ENCODE measurements around the gene OOSP3.
"Not testable (repeated sequence)": the region's sequence is repeated elsewhere in the genome, so short reads cannot be mapped to it uniquely, and the experiment has no call there.

OOSP3 gene, protein sequence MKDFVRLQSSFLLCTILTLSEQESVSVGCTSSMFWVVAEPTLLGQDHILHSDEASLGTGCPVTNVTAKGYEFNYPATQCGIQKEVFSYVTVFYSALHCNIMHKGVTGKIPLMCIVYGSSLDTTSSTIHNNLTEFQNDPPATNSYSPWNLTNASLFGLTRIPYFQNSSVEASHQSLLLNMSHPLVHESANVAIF

DNA sequence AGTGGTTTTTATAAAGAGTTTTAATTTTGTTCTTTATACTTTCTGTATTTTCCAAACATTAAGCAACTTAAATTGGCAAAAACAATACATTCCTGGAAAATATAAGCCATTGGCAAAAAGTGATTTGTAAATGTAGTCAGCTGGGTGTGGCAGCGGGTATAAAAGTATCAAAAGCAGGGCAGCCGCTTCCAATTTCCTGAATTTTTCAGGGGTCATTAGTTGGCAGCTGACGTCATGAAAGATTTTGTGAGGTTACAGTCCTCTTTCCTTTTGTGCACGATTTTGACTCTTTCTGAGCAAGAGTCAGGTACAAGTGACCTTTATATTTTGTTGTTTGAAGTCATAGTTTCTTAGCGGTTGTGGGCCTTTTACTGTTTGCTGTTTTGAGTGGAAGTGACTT, at the start of gene OOSP3:
OOSP3 (plus strand) TSS at position 208 of the 400 bp plus-strand sequence; CDS start at position 235, 27 bp downstream.
- DNase-seq (ENCODE audit: low read depth), result no peak

DNA sequence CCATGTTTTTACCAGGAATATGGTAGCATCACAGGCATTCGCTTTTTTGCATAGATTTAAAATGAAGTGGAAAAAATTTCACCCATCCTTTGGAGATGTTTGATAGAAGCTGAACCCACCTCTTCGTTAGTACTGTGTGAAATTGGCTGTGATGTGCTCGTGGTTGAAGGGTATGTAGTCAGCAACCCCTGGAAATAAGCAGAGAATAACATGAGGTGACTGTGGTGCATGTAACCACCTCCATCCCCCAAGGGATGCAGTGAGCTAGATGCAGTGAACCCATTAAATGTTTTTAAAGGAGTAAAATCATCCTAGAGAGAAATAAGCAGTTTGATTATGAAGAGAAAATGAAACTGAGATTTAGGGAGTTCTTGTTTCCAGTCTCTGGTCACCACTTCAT, 49.2 kb upstream of the OOSP3 start:
- DNase-seq (ENCODE audit: low read depth), result no peak

DNA sequence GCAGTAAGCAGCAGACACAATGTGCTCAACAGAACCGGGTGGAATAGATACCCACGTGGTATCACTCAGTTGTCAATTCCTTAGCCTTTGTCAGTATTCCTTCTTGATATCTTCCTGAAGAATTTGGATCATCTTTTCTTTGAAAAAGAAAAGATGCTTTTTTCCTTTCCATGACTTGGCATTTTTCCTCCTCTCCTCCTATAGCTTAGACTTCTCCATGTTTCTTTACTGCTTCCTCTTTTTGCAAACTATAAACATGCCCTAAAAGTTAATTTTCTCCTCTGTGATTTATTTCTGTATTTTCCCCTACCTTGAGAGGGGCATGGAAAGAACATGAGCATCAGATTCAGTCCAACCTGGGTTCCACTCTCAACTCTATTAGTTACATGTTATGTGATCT, 45.0 kb upstream of the OOSP3 start:
- DNase-seq (ENCODE audit: low read depth), result no peak

DNA sequence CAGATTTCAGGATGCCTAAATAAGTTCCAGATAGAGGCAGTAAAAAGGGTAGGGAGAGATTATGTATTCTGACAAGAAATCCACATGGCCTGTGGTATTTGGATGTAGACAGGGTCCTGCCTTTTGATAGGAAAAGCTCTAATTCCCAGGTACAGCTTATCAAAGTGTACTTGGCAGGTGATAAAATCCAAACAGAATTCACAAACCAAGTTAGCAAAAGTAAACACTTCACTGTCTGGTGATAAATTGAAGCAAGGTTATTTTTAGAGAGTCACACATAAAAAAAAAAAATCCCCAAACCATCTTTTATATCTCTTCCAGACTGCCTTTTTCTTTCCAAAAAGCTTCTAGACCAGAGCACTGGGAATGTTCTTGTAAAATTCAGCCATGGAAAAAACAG, 39.0 kb upstream of the OOSP3 start:
- no peak for DNase-seq (ENCODE audit: low read depth)

DNA sequence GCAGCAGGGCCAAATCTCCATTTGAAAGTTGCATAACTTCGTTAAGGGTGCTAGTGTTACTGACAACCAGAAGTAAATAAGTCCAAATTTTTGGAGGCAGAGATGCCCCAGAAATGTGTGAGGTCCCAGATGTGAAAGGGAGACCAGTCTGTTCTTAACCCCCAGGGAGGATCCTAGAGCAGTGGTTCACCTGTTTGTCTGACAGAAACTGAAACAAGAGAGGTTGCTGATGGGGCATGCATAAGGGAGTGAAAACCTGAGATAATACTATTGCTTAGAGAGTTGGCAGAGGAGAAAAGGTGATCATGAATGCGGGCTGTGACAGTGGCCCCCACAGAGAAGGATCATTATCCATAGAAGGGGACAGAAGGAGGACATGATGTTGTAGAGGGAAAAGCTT, 37.1 kb upstream of the OOSP3 start:
- no peak for DNase-seq (ENCODE audit: low read depth)

DNA sequence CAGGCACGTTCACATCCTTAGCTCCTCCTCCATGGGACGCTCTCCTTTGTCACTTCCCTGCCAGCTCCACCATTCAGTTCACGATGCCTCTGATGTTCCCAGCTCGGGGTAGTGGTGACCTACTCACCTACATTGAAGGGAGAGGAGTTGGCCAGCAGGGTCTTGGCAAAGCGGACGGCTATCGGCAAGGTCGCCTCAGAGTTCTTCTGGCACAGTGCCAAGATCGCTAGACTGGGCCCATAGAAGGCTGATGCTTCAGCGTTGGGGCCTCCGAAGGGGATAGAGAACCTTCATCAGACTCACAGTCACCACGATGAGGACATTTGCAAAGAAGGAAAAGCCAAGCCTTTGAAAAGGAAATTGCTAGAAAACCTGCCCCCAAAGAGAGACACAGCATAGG, 36.3 kb upstream of the OOSP3 start:
- DNase-seq (ENCODE audit: low read depth), result no peak

DNA sequence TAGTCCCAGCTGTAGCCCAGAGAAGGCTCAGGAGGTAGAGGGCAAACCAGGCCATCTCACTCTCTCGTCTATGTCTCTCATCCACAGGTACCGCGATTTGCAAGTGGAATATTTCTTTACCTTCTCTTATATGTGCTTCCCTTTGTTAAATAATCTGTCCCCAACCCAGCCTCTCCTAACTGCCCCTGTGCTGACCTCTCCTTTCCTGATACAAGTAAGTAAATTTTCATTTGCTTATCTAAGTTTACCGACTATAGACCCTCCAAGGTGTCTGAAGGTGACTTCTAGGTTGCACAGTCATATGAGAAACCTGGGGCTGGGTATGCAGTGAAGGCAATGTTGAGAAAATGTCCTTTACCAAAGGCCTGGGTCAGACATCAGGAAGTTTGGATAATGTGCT, 33.2 kb upstream of the OOSP3 start, which contains the start of gene CBLIF:
CBLIF (minus strand) TSS at position 101 of the 400 bp plus-strand sequence; CDS start at position 55, 46 bp downstream.
- DNase-seq (ENCODE audit: low read depth), result no peak

DNA sequence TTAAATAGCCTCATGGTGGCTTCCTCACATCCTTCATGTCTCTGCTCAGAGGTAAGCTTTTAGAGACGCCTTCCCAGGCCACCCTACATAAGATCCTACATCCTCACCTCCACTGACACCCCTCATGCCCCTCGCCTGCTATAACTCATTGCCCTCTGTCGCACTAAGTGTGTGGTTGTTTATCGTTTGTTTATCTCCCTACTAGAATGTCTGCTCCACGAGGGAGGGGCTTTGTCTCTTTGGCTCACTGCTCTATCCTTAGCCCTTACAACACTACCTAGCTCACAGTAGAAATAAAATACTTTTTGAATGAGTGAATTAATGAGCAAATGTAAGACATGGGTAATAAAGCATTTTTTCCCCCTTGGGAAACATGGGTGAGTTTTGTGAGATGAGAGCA, 32.0 kb upstream of the OOSP3 start:
- DNase-seq (ENCODE audit: low read depth), result no peak

DNA sequence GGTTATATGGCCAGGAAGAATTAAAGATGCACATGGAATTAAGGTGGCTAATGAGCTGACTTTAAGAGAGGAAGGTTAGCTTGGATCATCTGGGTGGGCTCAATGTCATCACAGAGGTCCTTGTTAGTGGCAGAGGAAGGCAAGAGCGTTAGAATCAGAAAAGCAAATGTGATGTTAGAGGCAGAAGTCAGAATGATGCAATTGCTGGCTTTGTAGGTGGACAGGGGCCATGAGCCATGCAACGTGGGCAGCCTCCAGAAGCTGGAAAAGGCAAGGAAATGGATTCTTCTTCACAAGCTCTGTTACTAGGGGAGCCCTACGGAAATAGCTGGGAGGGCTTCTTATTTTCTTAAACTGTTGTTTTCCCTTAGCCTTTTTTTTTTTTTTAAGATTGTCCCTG, 31.0 kb upstream of the OOSP3 start:
- DNase-seq (ENCODE audit: low read depth), result no peak

DNA sequence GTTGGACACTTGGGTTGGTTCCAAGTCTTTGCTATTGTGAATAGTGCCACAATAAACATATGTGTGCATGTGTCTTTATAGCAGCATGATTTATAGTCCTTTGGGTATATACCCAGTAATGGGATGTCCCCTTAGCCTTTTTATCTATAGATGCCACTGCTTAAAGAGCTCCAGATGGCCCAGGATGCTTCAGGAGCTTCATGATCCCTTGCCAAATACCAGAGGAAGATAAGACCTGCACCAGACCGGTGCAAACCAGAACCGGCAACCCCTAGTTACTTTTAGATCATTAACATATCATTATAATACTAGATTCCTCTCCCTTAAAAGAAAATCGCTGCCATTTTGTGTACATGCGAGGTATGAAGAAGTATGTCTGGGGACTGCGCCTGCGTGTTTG, 30.1 kb upstream of the OOSP3 start:
- not testable (repeated sequence) for DNase-seq (ENCODE audit: low read depth)

DNA sequence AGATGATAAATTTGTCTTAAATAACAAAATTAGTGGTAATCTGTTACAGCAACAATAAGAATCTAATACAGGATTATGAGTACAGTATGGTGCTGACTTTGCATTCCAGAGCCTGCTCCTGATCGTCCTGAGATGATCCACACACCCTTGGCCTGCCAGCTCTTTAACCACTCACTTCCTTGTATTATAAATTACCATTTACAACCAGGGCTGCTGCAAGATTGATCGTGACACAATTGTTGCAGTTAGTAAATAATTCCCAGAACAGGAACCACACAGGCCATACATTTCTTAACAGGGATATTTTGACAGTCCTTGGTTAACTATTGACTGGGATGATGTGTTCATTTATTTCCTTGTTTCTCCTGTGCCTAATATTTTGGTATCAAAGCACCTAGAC, 29.5 kb upstream of the OOSP3 start:
- no peak for DNase-seq (ENCODE audit: low read depth)

DNA sequence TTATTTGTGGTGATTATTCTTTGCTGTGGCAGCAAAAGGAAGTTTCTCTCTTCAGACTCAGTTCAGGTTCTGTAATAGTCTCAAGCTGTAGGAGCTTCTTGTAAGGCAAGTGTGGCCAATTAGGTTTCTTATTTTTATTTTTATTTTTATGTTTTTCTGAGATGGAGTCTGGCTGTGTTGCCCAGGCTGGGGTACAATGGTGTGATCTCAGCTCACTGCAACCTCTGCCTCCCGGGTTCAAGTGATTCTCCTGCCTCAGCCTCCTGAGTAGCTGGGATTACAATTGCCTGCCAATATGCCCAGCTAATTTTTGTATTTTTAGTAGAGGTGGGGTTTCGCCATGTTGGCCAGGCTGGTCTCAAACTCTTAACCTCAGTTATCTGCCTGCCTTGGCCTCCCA, 29.0 kb upstream of the OOSP3 start:
- DNase-seq (ENCODE audit: low read depth), result not testable (repeated sequence)

DNA sequence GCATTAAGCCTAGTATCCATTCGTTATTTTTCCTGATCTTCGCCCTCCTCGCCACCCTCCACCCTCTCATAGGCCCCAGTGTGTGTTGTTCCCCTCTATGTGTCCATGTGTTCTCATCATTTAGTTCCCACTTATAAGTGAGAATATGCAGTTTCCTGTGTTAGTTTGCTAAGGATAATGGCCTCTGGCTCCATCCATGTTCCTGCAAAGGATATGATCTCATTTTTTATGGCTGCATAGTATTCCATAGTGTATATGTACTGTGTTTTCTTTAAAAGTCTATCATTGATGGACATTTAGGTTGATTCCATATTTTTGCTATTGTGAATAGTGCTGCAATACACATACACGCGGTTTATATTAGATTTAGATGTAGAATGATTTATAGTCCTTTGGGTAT, 27.2 kb upstream of the OOSP3 start:
- DNase-seq (ENCODE audit: low read depth), result not testable (repeated sequence)

DNA sequence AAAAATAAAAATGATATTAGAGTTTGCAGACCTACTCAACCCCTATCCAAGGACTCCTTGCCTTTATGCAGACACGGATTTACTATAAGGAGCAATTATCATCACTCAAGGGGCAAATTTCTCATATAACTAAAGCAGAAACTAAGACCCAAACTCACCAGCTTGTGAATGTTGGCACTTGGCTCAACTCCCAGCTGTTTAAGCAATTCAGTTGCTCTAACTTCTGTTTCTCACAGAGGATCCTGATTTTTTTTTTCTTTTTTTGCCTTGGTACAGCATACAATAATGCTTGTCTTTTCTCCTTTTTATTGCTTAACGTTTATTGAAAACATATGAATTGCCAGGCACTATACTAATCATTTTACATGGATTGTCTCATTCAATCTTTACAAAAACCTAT, 23.7 kb upstream of the OOSP3 start:
- DNase-seq (ENCODE audit: low read depth), result no peak

DNA sequence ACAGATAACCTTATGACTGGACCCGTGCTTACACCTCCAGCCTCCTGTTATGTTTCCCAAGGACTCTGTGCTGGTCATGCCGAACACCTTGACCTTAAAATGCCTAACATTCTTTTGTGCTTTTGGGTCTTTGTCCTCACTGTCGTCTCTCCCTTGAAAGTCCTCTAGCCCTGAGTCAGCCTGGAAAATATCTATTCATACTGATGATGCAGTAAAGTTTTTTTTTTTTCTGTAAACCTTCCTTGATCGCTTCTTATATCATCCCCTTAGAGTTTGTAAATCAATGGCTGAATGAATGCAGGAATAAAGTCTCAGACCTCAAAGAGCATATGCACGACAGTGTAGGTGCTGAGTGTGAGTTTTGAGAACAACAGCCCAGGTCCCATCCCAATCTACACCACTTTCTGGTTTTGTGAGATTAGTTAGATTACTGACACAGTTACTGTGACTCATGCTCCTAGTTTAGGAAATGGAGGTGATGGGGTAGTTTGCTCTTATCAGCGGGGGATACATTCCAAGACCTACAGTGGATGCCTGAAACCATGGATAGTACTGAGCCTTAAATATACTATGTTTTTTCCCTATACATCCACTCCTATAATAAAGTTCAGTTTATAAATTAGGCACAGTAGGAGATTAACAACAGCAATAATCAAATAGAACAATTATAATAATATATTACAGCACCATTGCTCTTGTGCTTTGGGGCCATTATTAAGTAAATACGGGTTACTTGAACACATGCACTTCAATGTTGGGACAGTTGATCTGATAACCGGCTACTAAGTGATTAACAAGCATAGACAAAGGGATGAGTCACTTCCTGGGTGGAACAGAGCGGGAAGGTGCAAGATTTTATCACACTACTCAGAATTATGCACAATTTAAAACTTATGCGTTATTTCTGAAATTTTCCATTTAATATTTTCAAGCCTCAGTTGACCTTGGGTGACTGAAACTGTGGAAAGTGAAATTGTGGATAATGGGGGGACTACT, 20.8 kb upstream of the OOSP3 start:
- no peak for DNase-seq (ENCODE audit: low read depth)

DNA sequence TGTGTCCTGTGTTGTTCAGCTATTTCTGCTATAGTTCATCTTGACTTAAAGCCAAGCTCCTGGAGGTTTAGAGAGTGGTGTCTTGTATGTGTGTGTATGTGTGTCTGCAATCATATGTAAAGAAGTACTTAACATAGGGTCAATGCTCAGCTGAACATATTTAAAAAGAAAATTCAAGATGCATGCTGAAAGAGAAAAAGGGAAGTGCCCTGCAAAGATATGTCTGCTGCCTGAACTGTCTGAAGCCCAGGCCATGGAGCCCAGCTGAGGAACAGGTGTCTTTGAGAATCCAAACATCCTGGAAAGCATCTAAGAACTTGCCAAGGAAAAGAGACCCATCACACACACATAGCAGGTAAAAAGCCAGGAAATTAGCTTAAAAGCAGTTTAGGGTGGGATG, 18.9 kb upstream of the OOSP3 start:
- no peak for DNase-seq (ENCODE audit: low read depth)

DNA sequence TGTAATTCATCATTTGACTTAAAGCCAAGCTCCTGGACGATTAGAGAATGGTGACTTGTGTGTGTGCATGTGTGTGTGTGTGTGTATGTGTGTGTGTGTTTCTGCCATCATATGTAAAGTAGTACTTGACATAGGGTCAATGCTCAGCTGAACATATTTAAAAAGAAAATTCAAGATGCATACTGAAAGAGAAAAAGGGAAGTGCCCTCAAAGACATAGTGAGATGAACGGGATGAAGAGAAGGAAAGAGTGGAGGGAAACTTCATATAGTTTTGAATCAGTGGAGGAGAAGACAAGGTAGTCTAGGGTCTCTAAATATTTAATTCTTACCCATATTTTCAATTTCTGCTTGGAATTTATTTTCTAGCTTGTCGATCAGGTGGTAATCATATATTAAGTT, 16.3 kb upstream of the OOSP3 start:
- DNase-seq (ENCODE audit: low read depth), result no peak

DNA sequence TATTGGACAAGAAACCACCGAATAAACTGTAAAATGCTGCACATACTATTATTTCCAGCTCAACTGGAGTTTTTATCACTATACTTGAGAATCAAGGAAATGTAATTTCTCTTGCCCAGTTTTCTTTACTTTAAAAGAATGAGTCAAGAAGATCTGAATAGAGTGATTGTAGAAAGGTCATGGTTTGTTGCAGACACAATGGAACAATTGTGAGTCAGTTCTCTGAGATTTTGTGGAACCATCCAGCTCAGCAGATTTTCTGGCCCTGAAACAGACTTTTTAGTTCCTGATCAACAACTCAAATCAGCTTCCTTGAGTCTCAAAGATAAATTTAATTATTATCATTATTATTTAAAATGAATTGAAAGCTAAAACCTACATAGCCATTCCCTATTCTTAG, 13.6 kb upstream of the OOSP3 start:
- DNase-seq (ENCODE audit: low read depth), result no peak

DNA sequence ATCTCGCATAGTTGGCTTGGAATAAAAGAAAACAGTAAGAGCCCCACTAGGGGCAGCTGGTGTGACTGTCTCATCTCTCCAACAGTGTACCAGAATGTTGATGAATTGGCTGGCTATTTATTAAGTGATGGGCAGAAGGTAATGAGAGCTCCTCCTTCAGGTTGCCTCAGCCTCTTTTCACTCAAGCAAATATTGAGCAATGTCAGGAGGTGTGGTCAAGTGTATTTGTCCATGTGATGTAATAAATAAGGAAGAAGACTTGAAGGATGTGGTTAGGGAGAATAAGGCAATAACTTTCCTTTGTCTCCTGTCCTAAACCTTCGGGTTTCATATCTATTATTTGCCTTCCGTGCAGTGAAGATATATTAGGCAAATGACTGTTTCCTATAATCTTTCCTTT, 12.2 kb upstream of the OOSP3 start, which contains the start of gene TCN1:
TCN1 (minus strand) TSS at position 91 of the 400 bp plus-strand sequence; CDS start at position 74, 17 bp downstream.
- no peak for DNase-seq (ENCODE audit: low read depth)

DNA sequence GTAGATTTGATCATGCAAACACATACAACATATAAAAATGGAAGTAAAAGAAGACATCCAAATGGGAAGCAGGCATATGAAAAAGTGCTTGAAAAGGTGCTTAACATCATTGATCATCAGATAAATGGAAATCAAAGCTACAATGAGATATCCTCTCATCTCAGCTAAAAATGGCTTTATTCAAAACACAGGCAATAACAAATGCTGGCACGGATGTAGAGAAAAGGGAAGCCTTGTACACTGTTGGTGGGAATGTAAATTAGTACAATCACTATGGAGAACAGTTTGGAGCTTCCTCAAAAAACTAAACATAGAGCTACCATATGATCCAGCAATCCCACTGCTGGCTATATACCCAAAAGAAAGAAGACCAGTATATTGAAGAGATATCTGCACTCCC, 11.7 kb upstream of the OOSP3 start:
- DNase-seq (ENCODE audit: low read depth), result no peak

DNA sequence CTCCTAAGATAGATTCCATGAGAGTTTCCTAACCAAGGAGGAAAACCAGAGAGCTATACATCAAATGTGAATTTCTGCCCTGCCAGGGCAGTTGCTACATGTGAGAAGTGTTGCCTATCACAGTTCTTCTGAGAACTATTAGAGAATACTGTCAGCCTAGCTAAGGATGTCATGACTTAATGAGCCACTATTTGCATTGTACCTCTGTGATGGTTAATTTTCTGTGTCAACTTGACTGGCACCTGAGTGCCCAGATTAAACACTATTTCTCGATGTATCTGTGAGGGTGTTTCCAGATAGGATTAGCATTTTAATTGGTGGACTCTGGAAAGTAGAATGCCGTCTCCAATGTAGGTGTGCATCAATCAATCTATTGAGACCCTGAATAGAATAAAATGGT, 10.6 kb upstream of the OOSP3 start:
- no peak for DNase-seq (ENCODE audit: low read depth)

DNA sequence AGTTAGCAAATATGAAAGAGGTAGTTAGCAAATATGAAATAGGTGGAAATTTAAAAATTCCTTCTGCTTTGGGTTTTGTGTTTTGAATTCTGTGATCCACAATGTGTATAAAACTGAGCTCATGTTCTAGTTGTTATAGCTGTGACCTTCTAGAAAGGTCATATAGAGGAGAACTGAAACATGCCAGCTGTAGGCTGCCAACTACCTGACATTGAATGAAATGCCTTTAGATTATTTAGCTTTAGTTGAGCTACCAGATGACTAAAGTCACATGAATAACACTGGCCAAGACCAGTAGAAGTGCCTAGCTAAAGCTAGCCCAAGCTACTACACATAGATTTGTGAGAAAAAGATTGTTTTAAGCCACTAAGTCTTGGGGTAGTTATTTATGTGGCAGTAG, 6.5 kb upstream of the OOSP3 start:
- no peak for DNase-seq (ENCODE audit: low read depth)

DNA sequence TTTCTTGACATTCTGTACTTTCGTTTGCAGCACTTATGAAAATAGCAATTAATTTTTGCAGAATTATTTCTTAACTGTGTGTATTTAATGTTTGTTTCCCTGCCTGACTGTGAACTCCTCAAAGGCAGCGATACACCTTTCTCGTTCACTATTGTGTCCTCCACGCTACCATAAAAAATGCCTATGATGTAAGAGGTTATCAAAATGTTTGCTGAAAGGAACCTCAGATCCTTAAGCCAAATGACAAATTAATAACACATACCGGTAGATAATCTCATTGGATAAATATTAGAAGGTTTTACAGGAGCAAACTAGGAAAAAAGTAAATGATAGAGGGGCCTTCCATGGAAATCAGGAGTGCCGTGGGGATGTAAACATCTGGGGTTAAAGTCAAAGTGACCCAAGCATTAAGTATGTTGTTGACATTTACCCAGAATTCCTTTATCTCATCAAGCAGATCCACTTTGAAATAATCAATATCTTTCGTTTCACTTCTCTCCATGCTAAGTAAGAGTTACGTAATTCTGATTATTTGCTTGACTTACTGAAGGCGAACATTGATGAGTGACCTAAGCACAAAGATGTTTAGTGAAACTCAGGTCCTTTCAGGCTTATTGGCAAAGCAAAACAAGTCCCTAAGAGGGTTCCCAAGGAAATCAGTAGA, 2.6 kb upstream of the OOSP3 start:
- DNase-seq (ENCODE audit: low read depth), result no peak

All from stimulated activated CD8-positive, alpha-beta memory T cell treated with anti-CD3 and anti-CD28 coated beads, Interleukin-4, amount 100 ng/mL, for 24 hours (primary cell).